Measurements from ENCODE around the gene RETREG1.

DNA sequence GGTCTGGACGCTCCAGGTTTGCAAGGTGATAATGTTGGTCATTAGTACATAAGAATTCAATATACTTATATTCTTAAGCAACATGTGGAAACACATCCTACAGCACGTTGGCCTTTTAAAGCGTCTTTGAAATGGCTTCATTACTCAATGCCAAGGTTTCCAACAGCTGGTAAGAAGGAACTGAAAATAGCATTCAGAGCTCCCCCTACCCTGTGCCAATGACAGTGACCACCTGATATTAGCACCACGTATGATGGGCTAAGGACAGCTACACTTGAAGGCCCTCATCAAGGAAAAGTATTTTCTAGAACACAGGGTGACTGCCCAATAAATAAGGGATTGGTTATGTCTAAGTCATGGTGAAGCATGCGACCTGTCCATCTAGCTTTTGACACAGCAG, 161.1 kb downstream of the RETREG1 start:
- no peak for TF ChIP-seq EZH2 (IDR thresholded peaks at IDR 0.05)
- TF ChIP-seq POLR2AphosphoS5 (IDR thresholded peaks at IDR 0.05; ENCODE audit: borderline replicate concordance, low read depth, low read length), result no peak
- TF ChIP-seq FOXP2 (optimal IDR thresholded peaks at IDR 0.05; ENCODE audit: control extremely low read depth, extremely low read length, insufficient read depth), result no peak
